IPS-NIHi7 (cell line): ENCODE data around the gene ARMH1.
A peak's percentile ranks its signal among the peaks of the same experiment; 100 is the strongest.

Experiments used
- DNase-seq: peaks from one replicate; pipeline ENCODE4 v3.0.0; 2012; ENCODE audit warnings: mixed read lengths; ENCODE audit errors: extremely low spot score

ARMH1 gene

GRCh38 chr1:44674113-44675000 is at the start of gene ARMH1, which contains the start of gene TMEM53:
Gene ARMH1 (plus strand): TSS chr1:44674714. CDS start chr1:44689698, 14,984 bp downstream.
Gene TMEM53 (minus strand): TSS chr1:44674481. CDS start chr1:44674391, 90 bp downstream.
- DNase-seq = peak; percentile 98

- no peak for DNase-seq
Observed at GRCh38 chr1:44625348-44625747, 49.2 kb upstream of the ARMH1 start.

DNA sequence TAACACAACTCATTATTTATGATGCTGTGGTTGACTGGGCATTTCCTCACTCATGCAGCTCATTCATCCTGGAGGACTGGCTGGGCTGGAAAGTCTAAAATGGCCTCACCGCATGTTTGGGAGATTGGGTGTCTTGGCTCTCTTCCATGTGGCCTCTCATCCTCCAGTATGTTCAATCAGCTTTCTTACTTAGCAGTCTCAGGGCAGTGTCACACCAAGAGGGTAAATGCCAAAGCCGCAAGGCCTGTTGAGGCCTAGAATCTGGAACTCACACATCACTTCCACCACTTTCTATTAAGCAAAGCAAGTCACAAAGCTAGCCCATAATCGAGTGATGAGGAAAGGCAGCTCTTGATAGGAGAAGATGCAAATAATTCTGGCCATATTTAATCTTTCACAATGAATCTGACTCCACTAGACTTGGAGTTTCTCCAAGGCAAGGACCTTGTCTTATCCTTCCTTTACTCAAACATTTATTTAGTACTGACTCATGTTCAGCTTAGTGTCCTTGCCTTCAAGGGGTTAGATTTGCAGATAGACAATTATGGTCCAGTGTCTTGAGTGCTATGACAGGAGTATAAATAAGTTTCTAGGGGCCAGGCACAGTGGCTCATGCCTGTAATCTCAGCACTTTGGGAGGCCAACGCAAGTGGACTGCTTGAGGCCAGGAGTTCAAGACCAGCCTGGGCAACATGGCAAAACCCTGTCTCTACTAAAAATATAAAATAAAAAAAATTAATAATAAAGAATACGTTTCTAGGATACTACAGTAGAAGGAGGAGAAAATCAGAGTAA is 45.4 kb upstream of the ARMH1 start:
- DNase-seq = no peak

DNA sequence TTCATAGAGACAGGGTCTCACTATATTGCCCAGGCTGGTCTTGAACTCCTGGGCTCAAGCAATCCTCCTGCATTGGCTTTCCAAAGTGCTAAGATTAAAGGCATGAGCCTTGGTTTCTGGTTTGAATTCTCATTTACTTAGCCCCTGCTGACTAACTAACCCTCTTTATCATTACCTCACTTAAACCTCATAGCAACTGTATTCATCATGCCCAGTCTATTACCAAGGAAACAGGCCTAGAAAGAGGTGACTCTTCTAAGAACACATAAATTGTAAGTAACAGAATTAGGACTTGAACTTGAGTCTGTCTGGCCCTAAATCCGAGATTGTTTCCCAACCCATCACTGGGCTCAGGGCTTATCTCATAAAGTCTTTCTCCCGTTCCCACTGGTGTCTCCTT is 44.4 kb upstream of the ARMH1 start:
- DNase-seq = no peak

DNA sequence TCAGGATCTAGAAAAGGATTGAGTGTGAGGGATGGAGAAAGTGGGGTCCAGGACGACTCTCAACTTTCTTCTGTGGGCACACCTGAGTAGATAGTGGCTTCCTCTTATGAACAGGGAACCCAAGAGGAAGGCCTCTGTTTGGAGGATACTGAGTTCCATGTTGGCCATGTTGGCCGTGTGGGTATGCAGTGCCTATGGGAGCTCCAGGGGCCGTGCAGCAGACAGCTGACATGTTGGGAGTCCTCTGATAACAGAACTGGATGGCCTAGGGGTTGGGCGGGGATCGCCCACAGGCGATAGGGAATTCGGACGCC is 43.2 kb upstream of the ARMH1 start:
- no peak for DNase-seq

- DNase-seq = peak; percentile 97
Observed at GRCh38 chr1:44631647-44632539, 42.6 kb upstream of the ARMH1 start.

DNA sequence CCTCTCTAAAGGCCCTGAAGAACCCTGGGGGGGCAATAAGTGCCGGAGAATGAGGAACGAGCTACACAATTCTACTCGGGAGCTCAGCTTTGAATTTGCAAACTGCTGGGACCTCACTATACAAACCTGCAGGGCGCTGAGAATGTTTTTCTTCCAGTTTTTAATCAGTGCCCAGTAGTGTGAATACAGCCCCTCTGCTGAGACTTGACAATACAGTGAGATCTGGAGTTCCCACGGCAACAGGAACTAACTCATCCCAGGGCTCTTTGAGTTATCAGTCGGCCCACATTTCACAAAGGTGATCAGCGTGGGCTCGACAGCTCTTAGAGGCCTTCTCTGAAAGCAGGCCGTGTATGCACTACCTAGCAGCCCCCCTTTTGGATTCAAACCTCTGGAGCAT is 41.9 kb upstream of the ARMH1 start:
- DNase-seq = peak; percentile 29

GRCh38 chr1:44634606-44635189 is 39.8 kb upstream of the ARMH1 start:
- no peak for DNase-seq

- no peak for DNase-seq
Observed at GRCh38 chr1:44635439-44635838, 39.1 kb upstream of the ARMH1 start.

DNA sequence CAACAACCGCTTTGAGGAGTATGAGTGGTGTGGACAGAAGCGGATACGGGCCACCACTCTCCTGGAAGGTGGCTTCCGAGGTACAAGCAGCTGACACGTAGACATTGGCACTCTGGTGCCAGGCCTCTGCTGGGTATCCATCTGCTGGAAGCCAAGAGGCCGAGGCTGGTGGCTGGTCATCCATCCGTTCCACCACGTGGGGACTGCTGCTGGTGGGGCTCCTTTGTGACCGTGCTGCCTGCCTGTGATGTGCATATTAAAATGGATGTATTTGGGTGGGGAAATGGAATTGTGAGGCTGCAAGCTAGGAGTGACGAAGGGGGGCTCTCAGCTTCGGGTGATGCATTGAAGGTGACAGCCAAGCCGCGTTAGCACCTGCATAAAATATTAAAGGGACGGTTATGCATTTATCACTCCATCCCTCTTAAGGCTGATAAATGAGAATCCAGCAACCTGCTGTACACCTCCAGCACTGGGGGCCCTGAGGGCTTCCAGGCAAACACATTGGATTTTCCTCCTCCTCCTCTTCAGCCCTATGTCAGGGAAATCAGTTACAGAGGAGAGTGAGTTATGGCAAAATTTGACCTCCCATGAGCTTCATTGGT is 38.3 kb upstream of the ARMH1 start:
- DNase-seq = no peak

DNA sequence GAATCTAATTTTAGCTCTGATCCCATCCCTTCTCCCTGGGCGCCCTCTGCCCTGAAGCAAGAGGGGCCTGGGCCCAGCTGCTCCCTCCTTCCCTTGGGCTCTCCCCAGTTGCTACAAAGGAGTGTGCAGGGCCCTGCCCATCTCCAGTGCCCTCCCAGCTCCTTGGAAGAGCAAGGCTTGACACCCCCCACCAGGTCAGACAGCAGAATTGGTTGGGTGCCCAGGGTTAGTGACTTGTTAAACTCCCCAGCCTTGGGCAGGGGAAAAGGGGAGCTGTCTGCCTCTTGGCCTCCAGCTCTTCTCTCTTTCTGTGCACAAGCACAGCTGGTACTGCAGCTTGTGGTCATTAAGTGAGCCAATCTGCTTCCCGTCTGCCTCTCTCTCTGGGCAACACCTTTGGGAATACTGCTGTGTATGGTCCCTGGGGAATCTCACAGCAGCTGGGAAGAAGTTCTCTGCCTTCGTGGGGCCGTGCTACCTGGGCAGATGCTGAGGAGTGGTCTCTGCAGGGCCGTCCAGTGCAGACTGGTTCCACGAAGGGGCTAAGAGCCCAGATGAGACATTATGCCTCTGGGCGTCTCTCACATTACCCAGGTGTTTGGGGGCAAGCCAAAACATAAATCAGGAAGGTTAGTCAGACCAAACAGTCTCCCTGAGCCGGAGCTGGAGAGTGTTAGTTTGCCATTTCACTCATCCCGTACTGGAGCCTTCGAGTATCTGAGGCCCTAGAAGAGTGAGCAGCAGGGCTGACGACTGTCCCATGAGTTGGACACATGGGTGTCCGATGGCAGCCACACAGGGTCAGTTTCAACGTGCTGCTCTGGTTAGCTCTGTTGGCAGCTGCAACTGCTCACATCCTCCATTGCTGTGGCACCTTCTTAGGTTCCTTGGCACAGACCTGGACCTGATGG is 37.6 kb upstream of the ARMH1 start:
- DNase-seq = no peak

DNA sequence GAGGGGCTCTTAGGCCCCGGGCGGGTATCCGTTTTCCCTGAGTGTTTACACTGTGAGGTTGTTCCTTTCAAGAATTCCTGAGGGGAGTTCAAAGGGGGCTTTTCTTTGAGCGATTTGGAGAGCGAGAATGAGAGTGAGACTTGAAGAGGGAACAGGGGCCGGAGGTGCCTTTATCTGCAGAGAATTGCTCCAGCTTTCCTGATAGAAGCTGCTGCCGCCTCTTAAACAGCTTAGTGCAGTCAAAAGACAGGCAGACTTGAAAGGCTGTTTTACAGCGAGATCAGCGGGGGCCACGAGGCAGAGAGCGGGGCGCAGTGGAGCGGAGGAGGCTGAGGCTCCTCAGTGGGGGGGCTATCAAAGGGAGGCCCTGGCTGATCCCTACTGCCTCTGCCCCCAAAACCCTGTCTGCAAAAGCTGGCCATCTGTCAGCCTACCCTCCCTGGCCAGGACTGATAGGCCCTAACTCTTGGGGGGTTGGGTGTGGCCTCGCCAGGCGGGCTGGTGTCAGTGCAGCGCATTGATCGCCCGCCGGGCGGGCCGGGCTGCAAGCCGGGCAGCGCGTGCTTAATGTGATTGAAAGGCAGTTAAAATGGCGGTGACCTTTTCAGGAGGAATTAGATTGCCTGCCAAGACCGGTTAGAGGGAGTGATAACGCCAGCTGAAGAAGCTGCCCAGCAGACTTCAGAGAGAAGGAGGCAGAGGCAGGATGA is 36.7 kb upstream of the ARMH1 start:
- DNase-seq = no peak

- DNase-seq = no peak
Observed at GRCh38 chr1:44640200-44640853, 34.2 kb upstream of the ARMH1 start.

DNA sequence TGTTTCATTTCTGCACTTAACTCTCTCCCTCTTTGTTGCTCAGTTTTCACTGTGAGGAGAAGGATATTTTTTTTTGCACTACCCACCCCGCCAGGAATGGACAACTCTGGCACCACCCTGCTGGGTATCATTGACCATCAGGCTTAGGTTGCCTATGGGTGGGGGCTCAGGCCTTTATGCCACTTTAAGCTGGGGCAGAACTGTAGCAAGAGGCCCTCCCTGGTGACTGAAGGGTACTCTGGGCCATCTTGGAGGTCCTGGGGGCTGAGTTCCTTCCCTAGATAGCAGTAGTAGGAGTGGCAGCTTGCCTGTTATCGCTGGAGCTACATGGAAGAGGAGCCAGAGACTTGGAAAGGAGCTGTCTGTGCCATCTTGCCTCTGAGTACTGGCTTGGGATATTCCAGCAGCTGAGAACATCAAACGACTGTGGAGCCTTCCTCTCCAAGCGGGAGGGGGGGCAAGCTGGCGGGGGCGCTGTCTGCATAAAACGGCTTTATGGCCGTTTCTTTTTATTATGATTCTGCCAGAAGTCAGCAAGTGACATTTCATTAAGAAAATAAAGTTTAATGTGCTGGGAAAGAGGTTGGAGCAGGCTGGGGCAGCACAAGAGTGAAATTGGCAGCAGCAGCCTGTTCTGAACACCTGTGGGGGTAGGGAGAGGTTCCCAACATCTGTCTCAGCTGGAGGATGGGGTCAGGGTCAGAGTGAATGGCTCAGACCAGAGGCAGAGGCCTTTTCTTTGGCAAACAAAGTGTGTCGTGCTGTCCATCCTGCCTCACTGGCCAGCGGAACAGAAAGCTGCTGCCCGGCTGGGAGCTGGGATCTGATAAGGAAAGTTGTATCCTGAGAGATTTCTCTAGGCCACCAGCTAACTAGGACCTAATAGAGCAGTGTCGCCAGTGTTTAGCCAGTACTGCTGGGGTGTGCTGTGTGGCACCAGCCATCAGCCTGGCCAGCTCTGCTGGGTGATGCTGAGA is 33.1 kb upstream of the ARMH1 start:
- no peak for DNase-seq

GRCh38 chr1:44642255-44642654 is 32.3 kb upstream of the ARMH1 start:
- DNase-seq = no peak

GRCh38 chr1:44642925-44643324 is 31.6 kb upstream of the ARMH1 start:
- no peak for DNase-seq

DNA sequence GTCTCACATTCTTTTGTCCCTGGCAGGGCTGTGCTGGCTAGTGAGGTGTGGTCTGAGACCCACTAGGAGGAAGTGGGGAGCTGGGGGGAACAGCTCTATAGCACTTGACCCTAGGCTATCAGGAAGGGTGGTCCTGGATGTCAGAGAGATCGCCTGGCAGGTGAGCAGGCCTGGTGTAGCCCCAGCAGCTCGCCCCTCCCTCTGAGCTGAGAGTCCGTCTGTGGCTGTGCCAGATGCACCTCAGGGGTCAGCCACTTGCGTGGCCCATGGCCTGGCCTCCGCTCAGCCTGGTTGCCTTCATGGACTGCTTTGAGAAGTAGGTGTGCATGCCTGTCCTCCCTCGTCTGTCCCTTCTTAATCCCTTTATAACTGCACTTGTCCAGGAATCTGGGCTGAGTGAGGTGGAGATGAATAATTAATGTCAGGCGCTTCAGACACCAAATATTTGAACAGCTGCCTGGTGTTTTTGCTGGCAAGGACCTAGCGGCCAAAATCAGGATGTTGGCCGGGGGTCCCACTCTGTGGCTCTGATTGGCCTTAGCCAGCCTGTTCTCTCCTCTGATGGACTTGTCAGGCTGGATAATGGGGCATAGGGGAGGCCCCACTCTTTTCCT is 30.7 kb upstream of the ARMH1 start:
- DNase-seq = no peak
